DLD1 (cell line): ENCODE measurements around the gene FAM124B.
"Not testable (repeated sequence)": the region's sequence is repeated elsewhere in the genome, so short reads cannot be mapped to it uniquely, and the experiment has no call there.

Source experiments
- in situ Hi-C: cut with HindIII; loops from 2 replicates; pipeline ENCODE4 v1.10.0; 2017; ENCODE audit warnings: low sequenced_read_pairs

The FAM124B gene

DNA sequence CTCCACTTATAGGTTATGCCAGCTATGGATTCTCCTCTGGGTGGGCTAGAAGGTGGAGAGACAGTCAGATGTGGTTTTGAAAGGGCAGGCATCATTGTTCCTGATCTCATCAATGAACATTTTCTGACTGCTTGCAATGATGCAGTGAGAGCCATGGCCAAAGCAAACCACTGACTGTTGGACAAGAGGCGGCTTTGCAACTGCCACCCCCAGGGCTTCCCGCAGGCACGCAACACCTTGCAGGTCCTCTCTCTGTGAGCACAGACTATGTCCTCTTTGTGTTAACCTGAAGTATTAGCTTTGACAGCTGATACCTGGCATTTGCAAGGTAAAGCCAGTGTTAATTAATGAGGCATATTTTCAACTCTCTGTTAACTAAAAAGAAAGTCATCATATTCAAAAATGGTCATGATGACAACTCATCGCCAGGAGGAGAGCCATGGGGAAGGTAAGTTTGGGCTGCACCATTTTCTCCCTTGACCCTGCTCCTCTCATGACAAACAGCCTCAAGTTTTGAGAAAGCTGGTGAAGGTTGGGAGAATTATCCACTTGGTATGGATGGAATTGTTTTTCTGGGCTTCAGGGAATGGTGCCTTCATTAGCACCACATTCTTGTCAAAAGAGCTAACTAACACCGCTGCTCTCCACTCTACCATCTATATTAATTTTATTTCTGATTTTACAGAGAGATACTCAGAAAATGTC is 14.9 kb upstream of the FAM124B start:
- in situ Hi-C loops: no loop called here

DNA sequence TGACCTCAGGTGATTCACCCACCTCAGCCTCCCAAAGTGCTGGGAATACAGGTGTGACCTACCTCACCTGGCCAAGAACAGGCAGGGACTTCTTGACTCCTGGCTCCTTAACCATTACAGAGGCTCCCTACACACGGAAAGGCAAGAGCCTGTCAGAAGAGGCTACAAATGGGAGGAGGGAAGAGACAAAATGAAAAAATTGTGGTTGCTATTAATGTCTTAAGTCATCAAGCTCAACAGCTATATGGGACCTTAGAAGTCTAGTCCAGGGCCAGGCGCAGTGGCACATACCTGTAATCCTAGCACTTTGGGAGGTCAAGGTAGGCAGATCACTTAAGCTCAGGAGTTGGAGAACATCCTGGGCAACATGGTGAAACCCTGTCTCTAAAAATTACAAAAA is 11.5 kb upstream of the FAM124B start:
- in situ Hi-C loops: no loop called here

GRCh38 chr2:224412141-224413015 is 10.5 kb upstream of the FAM124B start:
- in situ Hi-C loops: no loop called here

DNA sequence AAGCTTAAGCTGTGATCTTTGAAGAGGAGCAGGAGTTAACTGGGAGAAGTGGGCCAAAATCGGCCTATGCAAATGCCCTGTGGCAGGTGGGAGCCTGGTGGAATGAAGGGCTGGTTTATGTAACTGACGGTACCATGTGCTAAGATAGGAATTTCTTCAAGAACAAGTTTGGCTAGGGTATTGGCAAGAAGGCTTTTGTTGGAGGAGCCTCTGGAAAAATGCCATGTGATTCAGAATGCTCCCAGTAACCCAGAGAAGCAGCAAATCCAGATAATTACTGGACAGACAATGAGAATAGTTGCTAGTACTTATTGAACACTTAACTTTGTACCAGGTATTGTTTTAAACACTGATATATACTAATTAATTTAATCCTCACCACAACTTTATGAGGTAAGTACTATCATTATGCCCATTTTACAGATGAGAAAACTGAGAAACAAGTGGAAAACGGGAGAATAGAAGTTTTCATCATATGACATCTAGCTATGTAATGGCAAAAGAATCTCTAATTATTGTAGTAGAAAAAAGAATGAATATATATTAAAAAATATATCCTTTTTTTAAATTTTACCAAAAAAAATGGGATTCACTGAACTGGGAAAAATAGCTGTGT is 9.1 kb upstream of the FAM124B start:
- in situ Hi-C loops: no loop called here

DNA sequence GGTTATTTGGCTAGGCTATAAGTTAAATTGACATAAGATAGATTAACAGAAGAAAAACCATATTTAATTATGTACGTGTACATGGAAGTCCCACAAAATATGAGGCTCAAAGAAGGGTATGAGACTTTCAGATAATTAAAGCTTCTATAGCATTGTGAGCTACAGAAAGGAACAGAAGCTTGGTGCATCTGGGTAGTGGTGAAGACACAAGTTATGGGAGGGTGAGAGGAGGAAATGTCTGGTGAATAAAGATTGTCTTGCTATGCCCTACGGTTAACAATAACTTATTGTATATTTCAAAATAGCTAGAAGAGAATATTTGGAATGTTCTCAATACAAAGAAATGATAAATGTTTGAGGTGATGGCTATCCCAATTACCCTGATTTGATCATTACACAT is 6.8 kb upstream of the FAM124B start:
- in situ Hi-C loops: no loop called here

DNA sequence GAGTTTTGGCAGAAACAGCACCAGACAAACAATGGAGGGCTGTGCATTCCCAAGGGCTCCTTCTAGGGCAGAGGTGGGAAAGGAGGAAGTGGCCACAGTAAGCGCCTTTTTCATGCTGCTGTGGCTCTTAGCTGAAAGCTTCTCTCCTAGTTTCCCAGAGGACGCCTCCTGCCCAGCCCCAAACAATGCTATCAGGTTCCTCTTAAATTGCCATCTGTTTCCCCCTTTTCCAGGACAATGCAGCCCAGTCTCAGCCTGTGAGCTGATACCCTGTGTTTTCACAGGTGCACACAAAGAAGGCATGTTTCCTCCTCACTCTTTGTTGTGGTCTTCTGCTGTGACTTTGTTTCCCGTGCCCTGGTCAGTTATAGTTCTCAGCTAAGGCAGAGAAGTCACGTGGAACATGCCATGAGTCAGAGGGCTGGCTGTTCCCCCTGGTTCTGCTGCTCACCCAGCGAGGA is 5.4 kb upstream of the FAM124B start:
- in situ Hi-C loops: no loop called here

GRCh38 chr2:224405841-224406370 is 4.0 kb upstream of the FAM124B start:
- in situ Hi-C loops: no loop called here

- in situ Hi-C loops: no loop called here
These were observed 3.5 kb upstream of the FAM124B start for GRCh38 chr2:224405412-224405811.

DNA sequence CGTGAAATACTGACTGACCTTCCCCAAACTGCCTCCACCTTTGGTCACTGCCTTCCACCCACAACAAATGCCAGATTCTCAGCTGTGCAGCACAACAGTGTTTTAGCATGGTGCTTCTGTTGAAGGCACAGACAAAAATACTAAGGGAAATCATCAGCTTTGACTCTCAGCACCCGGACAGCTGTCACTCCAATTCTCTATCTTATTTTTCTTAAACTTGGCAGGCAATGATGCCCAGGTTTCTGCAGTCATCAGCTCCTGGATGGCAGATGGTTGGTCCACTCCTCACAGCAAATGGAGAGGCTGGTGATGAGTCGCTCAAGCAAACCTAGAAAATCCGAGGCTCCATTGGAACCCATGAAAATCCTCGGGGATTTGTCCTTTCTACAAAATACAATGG is 2.9 kb upstream of the FAM124B start:
- in situ Hi-C loops: no loop called here

DNA sequence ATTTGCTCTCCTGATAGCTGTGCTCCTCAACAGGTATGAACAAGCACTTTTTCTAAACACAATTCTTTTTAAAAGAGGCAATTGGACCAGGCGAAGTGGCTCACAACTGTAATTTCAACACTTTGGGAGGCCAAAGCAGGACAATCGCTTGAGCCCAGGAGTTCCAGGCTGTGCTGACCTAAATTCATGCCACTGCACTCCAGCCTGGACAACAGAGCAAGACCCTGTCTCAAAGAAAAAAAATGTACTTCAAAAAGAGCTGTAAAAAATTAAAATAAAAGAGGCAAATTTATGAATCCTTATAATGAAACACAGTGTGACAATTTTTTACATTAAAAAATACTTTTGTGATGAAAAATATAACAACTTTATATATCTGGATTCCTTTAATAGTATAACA is 1.8 kb upstream of the FAM124B start:
- in situ Hi-C loops: no loop called here

DNA sequence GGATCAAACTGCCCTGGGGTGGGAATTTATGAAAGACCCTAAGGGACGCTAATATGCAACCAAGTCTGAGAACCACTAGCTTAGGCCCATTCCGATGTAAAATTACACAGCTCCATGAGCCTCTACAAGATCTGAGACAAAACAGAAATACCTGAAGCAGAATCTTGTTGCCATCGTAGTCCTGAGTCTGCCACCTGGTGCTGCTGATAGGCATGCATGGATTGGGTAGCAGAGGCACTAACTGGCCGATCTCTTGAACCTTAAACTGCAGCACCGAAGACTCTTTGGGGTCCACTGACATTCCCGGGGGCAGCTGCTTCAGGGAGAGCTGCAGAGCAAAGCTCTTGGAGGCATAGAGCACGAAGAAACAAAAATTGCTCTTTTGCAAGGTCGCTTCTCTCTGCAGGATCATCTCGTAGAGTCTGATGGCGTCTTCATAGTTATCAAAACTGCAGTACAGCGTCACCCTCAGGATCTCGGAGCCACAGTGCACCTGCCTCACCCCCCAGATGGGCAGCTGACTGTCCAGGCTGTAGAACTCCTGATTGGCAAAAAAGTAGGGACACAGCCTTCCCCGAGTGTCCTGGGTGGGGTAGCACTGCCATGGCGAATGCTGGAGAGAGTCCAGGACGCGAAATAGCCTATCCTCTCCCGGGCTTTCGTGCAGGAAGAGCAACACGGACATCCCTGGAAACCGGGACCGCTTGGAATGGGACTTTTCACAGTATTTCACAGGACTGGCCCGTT is 848 bp downstream of the FAM124B start:
- in situ Hi-C loops: no loop called here

- in situ Hi-C loops: no loop called here
These were observed 1.6 kb downstream of the FAM124B start for GRCh38 chr2:224400174-224400810.

- in situ Hi-C loops: no loop called here
These were observed 3.6 kb downstream of the FAM124B start for GRCh38 chr2:224398289-224398688.

DNA sequence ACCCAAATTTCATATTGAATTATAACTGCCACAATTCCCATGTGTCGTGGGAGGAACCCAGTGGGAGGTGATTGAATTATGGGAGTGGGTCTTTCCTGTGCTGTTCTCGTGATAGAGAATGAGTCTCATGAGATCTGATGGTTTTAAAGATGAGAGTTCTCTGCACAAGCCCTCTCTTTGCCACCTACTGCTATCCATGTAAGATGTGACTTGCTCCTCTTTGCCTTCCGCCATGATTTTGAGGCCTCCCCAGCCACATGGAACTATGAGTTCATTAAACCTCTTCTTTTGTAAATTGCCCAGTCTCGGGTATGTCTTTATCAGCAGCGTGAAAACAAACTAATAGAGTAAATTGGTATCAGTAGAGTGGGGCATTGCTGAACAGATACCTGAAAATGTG is 4.8 kb downstream of the FAM124B start:
- in situ Hi-C loops: not testable (repeated sequence)

- in situ Hi-C loops: no loop called here
These were observed 6.1 kb downstream of the FAM124B start for GRCh38 chr2:224395620-224396390.

GRCh38 chr2:224393157-224393872 is 8.6 kb downstream of the FAM124B start:
- in situ Hi-C loops: no loop called here

GRCh38 chr2:224392545-224392944 is 9.4 kb downstream of the FAM124B start:
- in situ Hi-C loops: no loop called here

DNA sequence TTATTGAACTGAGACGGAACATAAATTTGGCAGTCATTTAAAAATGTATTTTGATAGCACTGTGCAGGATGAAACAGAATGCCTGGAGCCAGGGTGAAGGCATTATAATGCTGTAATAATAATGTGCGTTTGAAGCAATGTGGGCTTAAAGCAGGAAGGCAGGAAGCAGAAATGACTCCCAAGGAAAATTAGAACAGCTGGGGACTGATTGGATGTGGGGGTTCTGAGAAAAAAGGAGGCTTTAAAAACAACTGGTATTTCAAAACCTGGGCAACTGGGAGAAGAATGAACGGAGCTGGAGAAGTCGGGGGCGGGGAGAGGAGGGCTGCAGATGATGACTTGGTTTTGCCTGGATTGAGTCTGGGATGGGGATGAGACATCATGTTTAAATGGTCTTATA is 12.6 kb downstream of the FAM124B start:
- in situ Hi-C loops: no loop called here

DNA sequence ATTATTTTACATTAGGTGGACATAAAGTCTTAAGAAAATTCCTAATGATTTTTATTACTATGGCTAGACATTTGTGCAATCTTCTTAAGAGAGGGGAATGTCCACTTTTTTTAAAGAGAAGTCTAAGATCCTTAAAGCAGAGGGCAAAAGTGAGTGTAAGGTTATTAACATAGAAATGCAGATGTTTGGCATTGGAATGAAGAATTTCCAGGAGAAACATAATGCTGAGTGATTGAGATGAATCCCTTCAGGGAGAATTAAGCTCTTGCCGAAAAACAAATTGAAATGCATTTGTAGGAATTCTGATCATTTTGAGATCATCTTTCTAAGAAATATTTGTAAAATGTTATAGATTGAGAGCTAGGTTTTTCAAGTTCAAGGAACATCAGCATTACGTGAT is 15.0 kb downstream of the FAM124B start:
- in situ Hi-C loops: no loop called here
